Esophagus muscularis mucosa (tissue), 4 donors: Measurements from ENCODE around the gene NCEH1. TPM values are rescaled to one million over a fixed set of nuclear protein-coding genes. Genes with fewer than 3 reads are reported as not detected.

Experiments
- DNase-seq: peaks from one replicate; pipeline ENCODE4 v3.0.0-alpha.2; 2017; ENCODE audit errors: extremely low spot score
- H3K27ac ChIP-seq, 4 donors: fragments of 200-600 bp; sonication (generic); replicated peaks in 1 of 4; 1 replicate in 3 of 4; 2 replicates in 1 of 4; pipeline ENCODE4 v1.5.1; 2016 to 2019; ENCODE audit warnings: mild to moderate bottlenecking in 1 of 4
- H3K27me3 ChIP-seq, 4 donors: fragments of 200-600 bp; sonication (generic); one replicate each; pipeline versions ENCODE4 v1.5.1 to v1.6.0; 2016 to 2019
- H3K36me3 ChIP-seq, 4 donors: fragments of 200-600 bp; sonication (generic); one replicate each; pipeline ENCODE4 v1.5.1; 2016 to 2019
- H3K4me1 ChIP-seq, 4 donors: fragments of 200-600 bp; sonication (generic); one replicate each; pipeline ENCODE4 v1.5.1; 2016 to 2019
- H3K4me3 ChIP-seq, 4 donors: fragments of 200-600 bp; sonication (generic); 1 replicate in 2 of 4; 2 replicates in 2 of 4; pipeline ENCODE4 v1.5.1; 2016 to 2019; ENCODE audit warnings: mild to moderate bottlenecking in 4 of 4, moderate library complexity in 1 of 4
- H3K9me3 ChIP-seq, 4 donors: fragments of 200-600 bp; sonication (generic); 1 replicate in 3 of 4; 2 replicates in 1 of 4; pipeline ENCODE4 v1.5.1; 2016 to 2019
- CTCF ChIP-seq, 3 experiments: fragments of 200-600 bp in 2 of 3; fragments of 450-650 bp in 1 of 3; sonication (generic) in 2 of 3; IDR thresholded peaks; one replicate each; pipeline ENCODE4 v1.5.1; 2017 to 2019; ENCODE audit warnings: antibody characterized with exemption in 3 of 3, mild to moderate bottlenecking in 2 of 3, moderate library complexity in 1 of 3
- EP300 ChIP-seq: sonication (generic); formaldehyde crosslinking; IDR thresholded peaks from one replicate; pipeline ENCODE4 v1.6.1; 2017; ENCODE audit warnings: antibody characterized with exemption
- POLR2A ChIP-seq: fragments of 450-650 bp; IDR thresholded peaks from one replicate; pipeline ENCODE4 v1.6.1; 2017; ENCODE audit warnings: antibody characterized with exemption, moderate library complexity, mild to moderate bottlenecking, low read depth
- POLR2AphosphoS5 ChIP-seq, 2 donors: sonication (generic); formaldehyde crosslinking; IDR thresholded peaks; one replicate each; pipeline ENCODE4 v1.6.1; 2017; ENCODE audit warnings: antibody characterized with exemption in 2 of 2
- WGBS: methylation state at CpG from one replicate; pipeline ENCODE4 v1.1.5; 2018; 5-methylcytosine and 5-hydroxymethylcytosine counted together
- intact Hi-C: fragments of 100-400 bp; cut with DNase I; formaldehyde crosslinking; loops from one replicate; pipeline ENCODE4 v1.15.1; 2023
- total RNA-seq, 4 donors: library from RNA; depleted of rRNA; stranded (reverse); fragments of >200 nt; gene quantifications; one replicate each; pipeline versions ENCODE4 v1.1.0 to v1.2.1, GENCODE V29; 2016

The NCEH1 gene
- total RNA-seq, 4 donors from 2014 or later, result 3.0 to 11.6 (median 3.7) TPM

GRCh38 chr3:172625404-172625803 lies 85.5 kb downstream of the NCEH1 start:
- TF ChIP-seq POLR2A (no peak), CTCF (IDR thresholded peaks at IDR 0.05) (no peak), POLR2AphosphoS5 (IDR thresholded peaks at IDR 0.05) (no peak), EP300 (no peak)
- intact Hi-C loops, result no loop called here
- H3K4me3 ChIP-seq, result no peak overlapping the region
- no peaks in the 10 kb centered on the region for H3K27me3 ChIP-seq
- peaks cover 0 to 5% (median 0%) of the 10 kb centered on the region in 4 donors for H3K36me3 ChIP-seq
- no peak for DNase-seq
- H3K9me3 ChIP-seq, result no peaks in the 10 kb centered on the region
- 68% methylated on average over 2 of the region's 2 CpGs for WGBS
- H3K4me1 ChIP-seq, result peaks cover 22 to 51% (median 46%) of the 10 kb centered on the region in 4 donors
- no peak overlapping the region for H3K27ac ChIP-seq

- Histone ChIP-seq H3K4me3 (no peak overlapping the region), H3K27ac (no peak overlapping the region), H3K9me3 (no peaks in the 10 kb centered on the region), H3K36me3 (peaks cover 0 to 5% (median 0%) of the 10 kb centered on the region in 4 donors), H3K27me3 (no peaks in the 10 kb centered on the region), H3K4me1 (peaks cover 18 to 47% (median 41%) of the 10 kb centered on the region in 4 donors)
- WGBS, result 89% methylated on average over 9 of the region's 9 CpGs
- peak; percentile 45 for DNase-seq
- TF ChIP-seq POLR2AphosphoS5 (IDR thresholded peaks at IDR 0.05) (no peak), EP300 (no peak)
- intact Hi-C loops, result no loop called here
These were observed 85.9 kb downstream of the NCEH1 start for GRCh38 chr3:172624999-172625398.

GRCh38 chr3:172622916-172623700 lies 87.8 kb downstream of the NCEH1 start:
- Histone ChIP-seq H3K4me3 (peak overlapping the region in 1 of 4 donors; percentile 10), H3K27me3 (no peaks in the 10 kb centered on the region), H3K9me3 (no peaks in the 10 kb centered on the region), H3K27ac (peak overlapping the region in 1 of 4 donors; percentile 11), H3K36me3 (no peaks in the 10 kb centered on the region), H3K4me1 (peaks cover 14 to 37% (median 33%) of the 10 kb centered on the region in 4 donors)
- intact Hi-C loops, result no loop called here
- WGBS, result 35% methylated on average over 10 of the region's 10 CpGs
- DNase-seq, result peak; percentile 89
- TF ChIP-seq CTCF (IDR thresholded peaks at IDR 0.05) (peak; percentile 44 to 66 (median 63)), POLR2AphosphoS5 (IDR thresholded peaks at IDR 0.05) (no peak), POLR2A (no peak)

- no peak for TF ChIP-seq POLR2AphosphoS5 (IDR thresholded peaks at IDR 0.05)
- TF ChIP-seq POLR2A, result no peak
- no peak for TF ChIP-seq CTCF (IDR thresholded peaks at IDR 0.05)
- TF ChIP-seq EP300, result no peak
- no peaks in the 10 kb centered on the region for H3K27me3 ChIP-seq
- no peak overlapping the region for H3K4me3 ChIP-seq
- DNase-seq, result no peak
- WGBS, result 72% methylated on average over 2 of the region's 2 CpGs
- H3K4me1 ChIP-seq, result peaks cover 7 to 36% (median 25%) of the 10 kb centered on the region in 4 donors
- no peaks in the 10 kb centered on the region for H3K36me3 ChIP-seq
- H3K9me3 ChIP-seq, result no peaks in the 10 kb centered on the region
- H3K27ac ChIP-seq, result no peak overlapping the region
- intact Hi-C loops, result no loop called here
These were observed 88.7 kb downstream of the NCEH1 start for GRCh38 chr3:172622156-172622555.

- no peaks in the 10 kb centered on the region for H3K9me3 ChIP-seq
- H3K4me1 ChIP-seq, result peaks cover 0 to 33% (median 26%) of the 10 kb centered on the region in 4 donors
- H3K27me3 ChIP-seq, result no peaks in the 10 kb centered on the region
- no peak overlapping the region for H3K27ac ChIP-seq
- H3K36me3 ChIP-seq, result no peaks in the 10 kb centered on the region
- TF ChIP-seq POLR2A (no peak), EP300 (no peak), POLR2AphosphoS5 (IDR thresholded peaks at IDR 0.05) (no peak), CTCF (IDR thresholded peaks at IDR 0.05) (no peak)
- intact Hi-C loops, result no loop called here
- no peak for DNase-seq
- 94% methylated on average over 3 of the region's 3 CpGs for WGBS
- H3K4me3 ChIP-seq, result no peak overlapping the region
These were observed 92.9 kb downstream of the NCEH1 start for GRCh38 chr3:172617976-172618375.
